CD4-positive, alpha-beta T cell treated with Interleukin-15 for 4 hours (primary cell): ENCODE measurements around the gene KISS1R.

Source experiments
- DNase-seq: peaks from one replicate; pipeline ENCODE4 v3.0.0-alpha.2; 2020; ENCODE audit warnings: low spot score

Gene KISS1R

DNA sequence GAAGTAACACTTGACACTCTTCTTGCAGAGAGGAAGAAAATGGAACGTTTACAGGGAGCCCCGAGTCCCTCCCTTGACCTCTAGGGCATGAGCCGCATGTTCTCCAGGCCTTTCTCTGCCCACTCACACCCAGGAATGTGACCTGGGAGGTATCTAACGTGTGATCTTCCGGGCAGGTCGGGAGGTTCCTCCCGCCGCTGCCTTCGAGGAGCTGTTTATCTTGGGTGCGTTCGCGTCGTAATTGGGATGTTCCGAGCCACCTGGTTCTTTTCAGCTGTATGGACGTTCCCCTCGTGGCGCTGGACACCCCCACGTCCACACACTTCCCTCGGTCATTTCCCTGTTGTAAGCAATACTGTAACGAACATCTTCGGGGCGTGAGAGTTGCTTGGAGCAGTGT lies 22.3 kb downstream of the KISS1R start:
- no peak for DNase-seq

DNA sequence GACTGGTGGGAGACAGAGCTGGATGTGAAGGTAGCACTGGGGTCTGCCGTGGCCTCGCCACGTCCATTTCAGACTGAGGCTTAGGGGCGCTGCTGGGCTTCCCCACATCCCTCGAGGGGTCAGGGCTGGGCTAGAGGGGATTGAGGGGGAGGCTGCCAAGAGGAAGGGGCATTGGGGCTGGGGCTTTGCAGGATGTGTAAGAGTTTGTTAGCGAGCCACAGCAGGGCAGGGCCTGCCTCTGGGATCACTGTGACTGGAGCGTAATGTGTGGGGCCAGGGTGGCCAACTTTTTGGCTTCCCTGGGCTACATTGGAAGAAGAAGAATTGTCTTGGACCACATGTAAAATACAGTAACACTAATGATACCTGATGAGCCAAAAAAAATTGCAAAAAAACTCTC lies 22.8 kb downstream of the KISS1R start:
- DNase-seq = no peak

DNA sequence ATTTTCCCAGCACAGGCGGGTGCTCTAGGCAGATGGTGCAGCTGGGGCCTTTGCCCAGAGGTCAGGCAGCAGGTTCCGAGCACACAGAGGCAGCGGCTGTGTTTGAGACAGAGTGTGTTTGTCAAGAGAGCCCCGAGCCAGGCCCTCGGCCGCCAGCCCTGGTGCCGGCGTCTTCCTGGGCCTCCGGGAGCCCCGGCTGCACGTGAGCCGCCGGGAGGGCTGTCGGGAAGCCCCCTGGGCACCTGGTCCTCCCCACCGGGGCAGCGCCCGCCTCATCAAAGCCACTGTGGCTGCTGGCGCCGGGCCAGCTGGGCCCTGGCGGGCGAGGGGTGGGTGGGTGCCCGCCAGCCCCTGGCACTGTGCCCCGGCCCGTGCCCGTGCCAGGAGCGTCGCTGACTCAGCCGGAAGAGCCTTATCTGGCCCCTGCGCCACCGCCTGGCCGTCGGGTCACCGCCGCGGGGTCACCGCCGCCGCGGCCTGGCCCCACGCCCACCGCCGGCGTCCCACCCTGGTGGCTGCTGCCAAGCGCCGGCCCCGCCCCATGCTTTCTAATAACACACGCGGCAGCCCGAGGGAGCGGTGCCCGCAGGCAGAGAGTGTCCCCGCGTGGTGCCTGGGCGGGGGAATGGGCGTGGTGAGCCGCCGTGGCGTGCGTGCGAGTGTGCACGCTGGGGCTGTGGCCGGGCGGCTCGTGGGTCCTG lies 23.6 kb downstream of the KISS1R start:
- peak; percentile 74 for DNase-seq

DNA sequence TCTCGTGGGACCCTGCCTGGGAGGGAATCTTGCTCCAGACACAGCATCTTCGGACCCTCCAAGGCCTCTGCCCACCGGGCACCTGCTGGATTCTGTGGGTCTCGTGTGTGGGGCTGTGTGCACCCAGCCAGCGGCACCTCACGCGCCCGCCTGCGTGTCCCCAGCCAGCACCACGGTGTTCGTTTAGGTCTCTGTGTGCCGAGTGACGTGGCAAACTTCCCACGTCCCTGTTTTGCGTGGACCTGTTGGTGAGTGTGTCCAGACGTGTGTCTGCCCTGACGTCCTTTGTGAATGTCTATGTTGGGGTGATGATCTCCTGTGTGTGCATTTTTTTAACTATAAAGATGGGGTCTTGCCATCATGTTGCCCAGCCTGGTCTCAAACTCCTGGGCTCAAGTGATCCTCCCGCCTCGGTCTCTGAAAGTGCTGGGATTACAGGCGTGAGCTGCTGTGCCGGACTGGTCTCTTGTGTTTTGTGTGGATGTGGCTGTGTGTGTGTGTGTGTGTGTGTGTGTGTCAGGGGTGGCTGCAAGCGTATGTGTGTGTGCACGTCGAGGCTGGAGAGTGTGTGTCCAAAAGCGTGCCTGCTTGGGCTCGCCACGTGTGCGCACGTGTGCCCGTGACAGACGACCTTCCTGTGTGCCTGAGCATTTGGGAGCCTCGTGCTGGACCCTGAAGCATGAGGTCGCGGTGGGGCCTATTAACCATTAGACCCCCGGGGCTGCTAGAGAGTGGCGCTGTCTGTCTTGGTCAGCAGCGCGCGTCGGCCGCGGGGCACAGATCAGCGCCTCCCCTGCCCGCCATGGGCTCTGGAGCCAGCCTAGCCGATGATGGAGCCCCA lies 24.4 kb downstream of the KISS1R start:
- no peak for DNase-seq

DNA sequence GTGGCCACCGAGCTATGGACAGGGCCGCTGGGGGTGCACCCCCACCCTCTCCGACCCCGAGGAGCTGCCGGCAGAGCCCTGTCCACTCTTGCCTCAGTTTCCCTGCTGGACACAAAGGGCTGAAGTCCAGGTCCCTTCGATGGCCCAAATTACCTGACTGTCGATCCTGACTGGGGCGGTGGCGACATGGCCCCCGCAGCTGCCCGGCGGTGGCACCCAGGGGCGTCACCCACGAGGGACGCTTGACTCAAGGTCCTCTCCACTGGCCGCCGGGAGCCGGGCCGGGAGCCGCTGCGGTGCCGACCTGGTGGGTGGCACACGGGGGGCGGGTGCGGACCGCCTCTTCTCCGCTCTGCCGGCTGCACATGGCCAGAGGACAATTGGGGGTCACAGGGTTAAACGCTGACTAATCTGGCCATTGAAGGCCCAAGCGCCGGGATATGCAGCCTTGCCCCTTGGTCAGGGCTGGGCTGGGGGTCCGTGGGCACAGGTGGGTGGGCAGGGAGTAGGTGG lies 25.1 kb downstream of the KISS1R start:
- no peak for DNase-seq

DNA sequence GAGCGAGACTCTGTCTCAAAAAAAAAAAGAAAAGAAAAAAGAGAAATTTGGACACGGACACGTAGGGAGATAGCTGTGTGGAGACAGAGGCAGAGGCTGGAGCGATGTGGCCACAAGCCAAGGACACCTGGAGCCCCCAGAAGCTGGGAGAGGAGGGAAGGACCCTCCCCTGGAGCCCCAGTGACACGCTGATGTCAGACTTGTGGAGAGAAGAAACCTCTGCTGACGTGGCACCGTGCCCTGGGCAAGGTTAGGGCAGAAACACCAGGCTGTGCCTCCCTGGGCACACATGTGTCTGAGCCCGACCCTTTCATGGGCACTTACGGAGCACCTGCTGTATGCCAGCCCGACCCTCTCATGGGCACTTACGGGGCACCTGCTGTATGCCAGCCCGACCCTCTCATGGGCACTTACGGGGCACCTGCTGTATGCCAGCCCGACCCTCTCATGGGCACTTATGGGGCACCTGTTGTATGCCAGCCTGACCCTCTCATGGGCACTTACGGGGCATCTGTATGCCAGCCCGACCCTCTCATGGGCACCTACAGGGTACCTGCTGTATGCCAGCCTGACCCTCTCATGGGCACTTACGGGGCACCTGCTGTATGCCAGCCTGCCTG lies 26.5 kb downstream of the KISS1R start:
- no peak for DNase-seq

DNA sequence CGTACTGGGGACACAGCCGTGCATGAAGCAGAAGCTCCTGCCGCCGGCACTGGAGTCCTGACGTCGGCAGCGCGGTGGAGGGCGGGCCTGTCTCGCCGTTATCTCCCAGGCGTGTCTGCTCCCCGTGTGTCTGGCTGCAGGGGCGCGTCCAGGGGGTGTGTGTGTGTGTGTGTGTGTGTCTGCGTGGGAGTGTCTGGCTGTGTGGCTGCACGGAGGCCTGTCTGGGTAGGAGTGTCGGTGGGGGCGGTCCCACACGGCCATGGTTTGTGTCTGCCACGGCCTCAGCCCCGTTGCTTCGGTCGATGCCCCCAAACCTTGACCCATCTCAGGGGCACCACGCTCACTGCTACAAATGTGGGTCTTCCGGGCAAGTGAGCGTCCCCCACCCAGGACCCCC lies 27.0 kb downstream of the KISS1R start:
- no peak for DNase-seq

DNA sequence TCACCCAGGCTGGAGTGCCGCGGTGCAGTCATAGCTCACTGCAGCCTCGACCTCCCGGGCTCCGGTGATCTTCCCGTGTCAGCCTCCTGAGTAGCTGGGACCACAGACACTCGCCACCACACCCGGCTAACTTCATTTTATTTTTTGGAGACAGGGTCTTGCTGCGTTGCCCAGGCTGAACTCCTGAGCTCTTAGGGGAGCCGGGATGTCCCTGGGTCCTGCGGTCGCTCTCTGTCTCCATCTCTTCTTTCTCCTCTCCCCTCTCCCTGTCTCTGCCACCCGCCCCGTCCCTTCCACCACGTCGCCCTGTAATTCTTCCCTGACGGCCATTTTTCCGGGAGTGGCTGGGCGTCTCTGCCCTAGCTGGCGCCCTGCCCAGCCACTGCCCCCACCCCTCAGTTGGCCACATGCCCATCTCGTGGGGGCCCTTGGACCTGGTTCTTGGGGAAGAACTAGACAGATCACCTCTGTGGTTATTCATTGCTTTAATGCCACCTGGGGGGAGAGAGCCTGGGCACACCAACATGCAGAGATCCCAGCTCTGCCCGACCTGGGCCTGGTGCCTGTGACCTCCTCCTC lies 27.6 kb downstream of the KISS1R start:
- no peak for DNase-seq

DNA sequence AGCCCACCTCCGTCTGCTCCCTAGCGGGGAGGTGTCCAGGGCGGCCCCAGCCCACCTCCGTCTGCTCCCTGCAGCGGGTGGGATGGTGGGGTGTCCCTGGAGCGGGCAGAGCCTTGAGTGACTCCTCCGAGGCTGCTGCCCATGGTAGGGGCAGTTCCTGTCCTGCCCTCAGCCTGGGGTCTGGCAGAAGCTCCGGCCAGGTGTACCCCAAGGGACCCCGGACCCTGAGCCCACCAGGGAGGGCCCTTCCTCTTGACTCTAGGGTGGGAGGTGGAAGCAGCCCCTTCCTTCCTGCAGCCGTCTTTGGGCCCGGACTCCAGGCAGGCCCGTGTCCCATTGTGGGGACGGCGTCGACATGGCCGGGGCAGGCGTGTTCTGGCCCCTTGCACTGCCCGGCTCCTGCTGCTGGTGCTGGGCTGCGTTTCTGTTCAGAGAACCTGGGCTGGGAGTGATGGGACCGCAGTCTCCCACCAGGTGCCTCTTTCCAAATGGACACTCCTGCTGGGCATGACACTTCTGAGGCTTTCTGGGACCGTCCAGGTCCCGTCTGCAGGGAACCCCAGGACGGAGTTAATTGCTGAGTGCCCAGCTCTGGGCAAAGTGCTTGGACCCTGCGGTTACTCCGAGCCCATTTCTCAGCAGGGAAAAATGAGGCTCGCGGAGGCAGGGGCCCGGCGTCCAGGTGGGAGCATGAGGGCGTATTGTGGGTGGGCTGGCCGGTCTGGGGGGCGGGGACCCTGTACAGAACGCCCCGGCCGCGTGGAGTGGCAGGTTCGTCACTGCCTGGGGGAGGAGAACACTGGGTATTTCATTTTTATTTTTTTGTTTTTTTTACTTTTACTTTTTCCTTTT lies 28.5 kb downstream of the KISS1R start:
- DNase-seq = no peak

DNA sequence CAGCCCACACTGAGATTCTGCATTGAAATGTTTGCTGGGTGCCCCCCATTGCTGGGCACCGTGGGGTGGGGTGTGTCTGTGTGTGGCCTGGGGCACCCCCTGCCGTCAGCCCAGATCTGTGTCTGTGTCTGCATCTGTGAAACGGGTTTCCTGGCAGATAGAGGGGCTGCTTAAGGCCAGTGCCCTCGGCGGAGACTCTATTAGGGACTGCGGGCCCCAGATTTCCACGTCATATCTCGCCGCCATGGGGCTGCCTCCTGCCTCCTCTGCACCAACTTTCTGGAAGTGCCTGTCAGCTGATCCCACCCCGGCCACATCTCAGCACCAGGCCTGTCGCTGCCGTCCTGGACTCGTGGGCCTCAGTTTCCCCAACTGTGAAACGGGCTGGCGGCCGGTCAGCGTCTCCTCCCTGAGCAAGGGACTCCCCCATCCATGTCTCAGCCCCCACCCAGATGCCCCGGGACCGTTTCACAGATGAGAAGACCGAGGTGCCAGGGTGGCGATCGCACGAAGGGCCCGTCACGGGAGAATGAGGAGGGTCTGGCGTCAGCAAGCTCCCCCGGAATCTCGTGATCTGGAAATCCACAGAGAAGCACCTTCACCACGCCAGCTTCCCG lies 30.1 kb downstream of the KISS1R start:
- no peak for DNase-seq

DNA sequence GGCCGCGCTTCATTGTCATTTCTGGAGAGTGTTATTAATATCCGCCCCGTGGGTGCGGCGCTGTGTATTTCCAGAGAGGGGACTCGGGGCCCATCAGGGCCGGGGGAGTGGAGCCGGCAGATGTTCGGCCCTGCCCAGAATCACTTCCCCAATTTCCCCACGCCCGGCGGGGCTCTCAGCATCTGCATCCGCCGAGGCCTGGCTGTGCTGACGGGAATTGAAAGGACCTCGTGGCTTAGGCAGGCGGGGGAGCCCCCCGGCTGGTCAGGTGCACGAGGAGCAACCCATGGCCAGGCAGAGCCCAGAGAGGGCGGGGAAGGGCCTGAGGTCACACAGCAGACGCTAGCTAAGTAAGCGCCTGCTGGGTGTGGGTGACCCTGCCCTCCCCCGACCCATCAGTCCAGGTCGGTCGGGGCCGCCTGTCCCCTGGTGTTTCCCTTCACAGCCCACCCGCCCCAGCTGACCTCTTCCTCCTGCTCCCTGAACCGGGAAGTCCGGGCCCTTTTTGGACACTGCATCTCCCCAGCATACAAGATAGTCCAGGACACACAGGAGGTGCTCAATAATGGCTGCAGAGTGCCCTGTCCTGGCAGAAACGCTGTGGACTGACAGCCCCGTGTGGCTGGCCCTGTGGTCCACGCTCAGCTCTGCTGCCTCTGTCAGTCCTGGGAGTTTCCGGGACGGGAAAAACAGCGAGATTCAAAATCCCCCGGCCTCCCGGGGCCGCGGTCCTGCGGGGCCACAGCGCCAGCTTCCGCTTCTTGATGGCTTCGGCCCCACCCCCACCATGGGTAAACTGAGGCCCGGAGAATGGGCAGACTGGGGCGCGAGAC lies 30.8 kb downstream of the KISS1R start:
- DNase-seq = no peak

DNA sequence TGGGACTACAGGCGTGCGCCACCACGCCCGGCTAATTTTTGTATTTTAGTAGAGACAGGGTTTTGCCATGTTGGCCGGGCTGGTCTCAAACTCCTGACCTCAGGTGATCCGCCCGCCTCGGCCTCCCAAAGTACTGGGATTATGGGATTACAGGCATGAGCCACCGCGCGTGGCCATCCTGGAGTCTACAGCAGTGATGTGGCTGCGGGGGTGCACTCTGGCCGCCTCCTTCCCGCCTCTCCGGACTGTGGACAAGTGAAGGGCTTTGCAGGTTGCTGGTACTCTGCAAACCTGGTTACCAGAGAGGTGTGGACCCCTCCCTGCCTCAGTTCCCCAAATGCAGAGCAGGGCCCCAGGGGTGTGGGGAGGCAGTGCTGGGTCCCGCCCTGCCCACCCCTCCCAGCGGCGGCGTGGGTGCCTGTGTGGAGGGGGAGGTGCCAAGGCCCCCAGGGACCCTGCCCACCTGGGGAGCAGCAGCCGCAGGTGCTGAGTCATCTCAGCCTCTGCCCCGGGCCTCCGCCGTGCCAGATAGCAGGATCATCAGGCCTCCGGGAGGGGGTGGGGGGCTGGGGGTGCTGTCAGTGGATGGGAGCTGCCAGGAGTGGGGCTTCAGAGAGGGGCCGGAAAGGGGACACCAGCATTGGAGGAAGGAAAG lies 31.8 kb downstream of the KISS1R start:
- DNase-seq = no peak

DNA sequence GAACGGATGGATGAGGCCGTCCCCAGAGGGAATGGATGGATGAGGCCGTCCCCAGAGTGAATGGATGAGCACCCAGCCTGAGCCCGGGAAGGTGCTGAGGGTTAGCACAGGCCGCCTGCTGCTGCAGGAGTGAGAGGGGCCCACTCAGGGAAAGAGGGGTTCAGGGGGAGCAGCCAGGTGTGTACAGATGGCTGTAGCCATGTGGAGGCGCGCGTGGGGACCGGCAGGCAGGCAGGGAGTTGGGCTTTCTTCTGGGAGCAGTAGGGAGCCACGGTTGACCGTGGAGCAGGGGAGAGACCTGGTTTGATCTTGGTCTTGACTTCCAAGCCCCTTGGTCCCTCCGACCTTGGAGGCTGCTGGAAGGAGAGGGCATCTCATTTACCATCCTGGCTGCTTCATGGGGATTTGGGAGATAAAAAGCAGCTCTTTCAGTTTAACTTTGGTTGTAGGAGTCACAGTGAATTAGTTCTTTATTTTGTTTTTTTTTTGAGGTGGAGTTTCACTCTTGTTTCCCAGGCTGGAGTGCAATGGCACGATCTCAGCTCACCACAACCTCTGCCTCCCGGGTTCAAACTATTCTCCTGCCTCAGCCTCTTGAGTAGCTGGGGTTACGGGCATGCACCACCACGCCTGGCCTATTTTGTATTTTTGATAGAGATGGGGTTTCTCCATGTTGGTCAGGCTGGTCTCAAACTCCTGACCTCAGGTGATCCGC lies 33.4 kb downstream of the KISS1R start:
- DNase-seq = no peak

DNA sequence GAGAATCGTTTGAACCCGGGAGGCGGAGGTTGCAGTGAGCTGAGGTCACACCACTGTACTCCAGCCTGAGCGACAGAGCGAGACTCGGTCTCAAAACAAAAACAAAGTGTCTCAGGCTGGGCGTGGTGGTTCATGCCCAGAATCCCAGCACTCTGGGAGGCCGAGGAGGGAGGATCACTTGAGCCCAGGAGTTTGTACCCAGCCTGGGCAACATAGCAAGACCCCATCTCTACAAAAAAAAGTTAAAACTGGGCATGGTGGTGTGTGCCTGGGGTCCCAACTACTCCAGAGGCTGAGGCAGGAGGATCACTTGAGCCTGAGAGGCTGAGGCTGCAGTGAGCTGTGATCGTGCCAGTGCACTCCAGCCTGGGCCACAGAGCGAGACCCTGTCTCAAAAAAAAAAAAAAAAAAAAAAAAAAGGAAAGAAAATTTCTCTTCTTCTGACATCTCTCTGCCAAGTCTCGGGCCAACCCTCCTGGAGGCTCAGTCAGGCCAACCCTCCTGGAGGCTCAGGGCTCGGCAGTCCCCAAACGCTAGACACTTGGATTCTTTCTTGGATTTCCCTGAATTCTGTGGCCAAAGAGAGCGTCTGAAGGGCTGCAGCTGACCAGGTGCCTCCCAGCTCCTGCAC lies 35.0 kb downstream of the KISS1R start:
- no peak for DNase-seq

DNA sequence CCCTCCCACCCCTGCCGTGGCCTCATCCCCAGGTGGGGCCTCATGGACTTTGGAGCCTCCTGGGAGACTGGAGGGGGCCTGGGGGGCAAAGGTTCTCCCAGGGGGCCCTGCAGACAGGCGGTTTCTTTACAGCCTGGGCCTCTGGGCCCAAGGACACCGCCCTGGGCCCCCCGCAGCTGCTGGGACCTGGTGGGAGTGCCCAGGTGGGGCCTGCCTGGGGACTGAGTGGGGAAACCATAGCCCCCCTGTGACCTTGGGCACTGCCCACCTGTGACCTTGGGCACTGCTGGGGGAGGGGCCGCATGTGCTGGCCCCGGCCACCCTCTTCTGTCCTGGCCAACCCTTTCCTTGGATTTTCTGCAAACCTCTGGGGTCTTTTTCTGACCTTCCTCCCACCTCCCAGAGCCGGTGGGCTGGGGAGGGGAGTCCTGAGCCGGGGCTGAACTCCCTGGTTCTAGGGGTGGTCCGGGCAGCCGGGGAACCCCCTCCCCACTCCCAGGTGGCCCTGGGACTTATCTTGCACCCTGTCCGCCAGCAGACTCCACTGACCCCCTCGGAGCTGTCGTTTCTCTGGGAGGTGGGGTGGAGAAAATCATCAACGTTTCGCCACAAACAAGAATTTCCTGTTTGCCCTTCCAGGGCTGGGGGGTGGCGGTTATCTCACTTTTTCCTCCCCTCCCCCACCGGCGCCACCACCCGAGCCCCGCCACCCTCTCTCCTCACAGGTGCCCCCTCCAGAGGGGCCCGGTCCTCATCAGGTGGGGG lies 35.7 kb downstream of the KISS1R start:
- DNase-seq = no peak

DNA sequence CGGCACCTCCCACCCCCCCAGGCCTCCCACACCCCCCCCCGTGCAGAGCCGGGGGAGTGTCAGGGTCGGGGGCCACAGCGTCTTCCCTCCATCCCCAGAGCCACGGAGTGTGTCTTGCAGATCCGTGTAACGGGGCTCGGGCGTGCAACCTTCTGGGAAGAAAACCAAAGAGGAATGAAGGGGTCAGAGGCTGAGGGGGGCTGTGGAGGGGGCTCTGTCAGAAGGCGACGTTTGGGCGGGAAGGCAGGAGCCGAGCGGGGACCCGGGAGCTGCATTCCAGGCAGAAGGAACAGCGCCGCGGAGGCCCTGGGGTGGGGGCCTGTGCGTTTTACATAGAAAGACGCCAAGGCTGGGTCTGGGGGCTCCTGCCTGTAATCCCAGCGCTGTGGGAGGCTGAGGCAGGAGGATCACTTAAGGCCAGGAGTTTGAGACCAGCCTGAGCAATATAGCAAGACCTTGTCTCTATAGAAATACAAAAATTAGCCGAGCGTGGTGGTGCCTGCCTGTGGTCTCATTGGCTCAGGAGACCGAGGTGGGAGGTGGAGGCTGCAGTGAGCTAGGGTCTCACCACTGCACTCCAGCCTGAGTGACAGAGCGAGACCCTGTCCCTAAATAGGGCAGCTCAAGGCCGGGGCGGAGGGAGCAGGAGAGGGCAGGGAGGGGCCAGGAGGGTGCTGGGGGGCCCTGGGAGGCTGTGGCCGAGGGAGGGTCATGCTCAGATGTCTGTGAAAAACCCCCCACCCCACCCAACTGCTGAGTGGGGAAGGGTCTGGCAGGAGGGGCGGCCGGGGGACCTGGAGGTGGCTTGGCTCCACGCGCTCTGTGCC lies 36.5 kb downstream of the KISS1R start:
- no peak for DNase-seq

DNA sequence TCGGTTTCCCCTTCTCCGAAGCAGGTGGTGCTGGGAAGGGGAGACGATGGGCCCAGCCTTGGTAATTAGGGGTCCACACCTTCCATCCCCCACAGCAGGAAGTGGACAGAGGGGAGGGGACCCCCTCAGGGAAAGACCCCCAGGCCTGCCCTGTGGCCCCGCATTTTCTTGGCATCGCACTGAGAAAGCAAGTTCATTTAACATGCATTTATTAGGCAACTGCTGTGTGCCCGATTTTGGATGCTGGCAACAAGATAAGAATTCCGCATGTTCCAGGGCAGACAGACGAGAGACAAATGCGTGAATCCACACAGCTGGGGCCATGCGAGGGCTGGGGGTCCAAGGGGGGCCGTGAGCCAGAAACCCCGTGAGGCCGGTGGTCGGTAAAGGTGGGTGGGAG lies 37.1 kb downstream of the KISS1R start:
- DNase-seq = no peak
